ENCODE results near the gene GRIFIN.

GRIFIN gene

GRCh38 chr7:2465928-2466327 is 10.3 kb downstream of the GRIFIN start:
- Histone ChIP-seq H3K79me2 (ENCODE audit: insufficient read depth, low read depth) (no peaks in the 10 kb centered on the region), H3K4me2 (no peak overlapping the region), H2AFZ (ENCODE audit: low read depth) (no peak overlapping the region), H3K36me3 (ENCODE audit: insufficient read depth) (no peaks in the 10 kb centered on the region), H3K9ac (no peak overlapping the region), H3K27me3 (ENCODE audit: insufficient read depth, low read depth) (peaks cover 8% of the 10 kb centered on the region; the same call in 1 of the 2 replicates), H3K4me1 (ENCODE audit: low read depth, poor library complexity, severe bottlenecking) (peaks cover 4% of the 10 kb centered on the region), H4K20me1 (ENCODE audit: insufficient read depth) (no peaks in the 10 kb centered on the region), H3K27ac (no peak overlapping the region), H3K4me3 (IDR thresholded peaks at IDR 0.05; ENCODE audit: insufficient read depth, low read depth, low read length) (no peak overlapping the region)
- TF ChIP-seq CTCF (conservative IDR thresholded peaks at IDR 0.05; ENCODE audit: low read depth, low read length), result no peak

GRCh38 chr7:2462731-2463130 is 13.5 kb downstream of the GRIFIN start:
- no peaks in the 10 kb centered on the region for H3K36me3 ChIP-seq (ENCODE audit: insufficient read depth)
- H3K27ac ChIP-seq, result no peak overlapping the region
- no peaks in the 10 kb centered on the region for H4K20me1 ChIP-seq (ENCODE audit: insufficient read depth)
- H3K4me2 ChIP-seq, result no peak overlapping the region
- no peaks in the 10 kb centered on the region for H3K79me2 ChIP-seq (ENCODE audit: insufficient read depth, low read depth)
- no peak overlapping the region for H2AFZ ChIP-seq (ENCODE audit: low read depth)
- H3K4me3 ChIP-seq (IDR thresholded peaks at IDR 0.05; ENCODE audit: insufficient read depth, low read depth, low read length), result no peak overlapping the region
- no peaks in the 10 kb centered on the region for H3K27me3 ChIP-seq (ENCODE audit: insufficient read depth, low read depth)
- H3K4me1 ChIP-seq (ENCODE audit: low read depth, poor library complexity, severe bottlenecking), result no peaks in the 10 kb centered on the region
- no peak overlapping the region for H3K9ac ChIP-seq
- no peak for TF ChIP-seq CTCF (conservative IDR thresholded peaks at IDR 0.05; ENCODE audit: low read depth, low read length)

GRCh38 chr7:2461268-2462026 is 14.8 kb downstream of the GRIFIN start:
- H3K9ac ChIP-seq, result no peak overlapping the region
- H2AFZ ChIP-seq (ENCODE audit: low read depth), result no peak overlapping the region
- no peak overlapping the region for H3K27ac ChIP-seq
- no peaks in the 10 kb centered on the region for H3K79me2 ChIP-seq (ENCODE audit: insufficient read depth, low read depth)
- no peak overlapping the region for H3K4me2 ChIP-seq
- H3K4me1 ChIP-seq (ENCODE audit: low read depth, poor library complexity, severe bottlenecking), result no peaks in the 10 kb centered on the region
- H4K20me1 ChIP-seq (ENCODE audit: insufficient read depth), result no peaks in the 10 kb centered on the region
- H3K4me3 ChIP-seq (IDR thresholded peaks at IDR 0.05; ENCODE audit: insufficient read depth, low read depth, low read length), result no peak overlapping the region
- no peaks in the 10 kb centered on the region for H3K36me3 ChIP-seq (ENCODE audit: insufficient read depth)
- TF ChIP-seq CTCF (conservative IDR thresholded peaks at IDR 0.05; ENCODE audit: low read depth, low read length), result no peak
- H3K27me3 ChIP-seq (ENCODE audit: insufficient read depth, low read depth), result no peaks in the 10 kb centered on the region

GRCh38 chr7:2460641-2461040 is 15.6 kb downstream of the GRIFIN start:
- Histone ChIP-seq H3K27me3 (ENCODE audit: insufficient read depth, low read depth) (no peaks in the 10 kb centered on the region), H3K9ac (no peak overlapping the region), H2AFZ (ENCODE audit: low read depth) (no peak overlapping the region), H3K36me3 (ENCODE audit: insufficient read depth) (no peaks in the 10 kb centered on the region), H3K4me1 (ENCODE audit: low read depth, poor library complexity, severe bottlenecking) (peaks cover 3% of the 10 kb centered on the region), H3K4me2 (no peak overlapping the region), H3K79me2 (ENCODE audit: insufficient read depth, low read depth) (no peaks in the 10 kb centered on the region), H4K20me1 (ENCODE audit: insufficient read depth) (no peaks in the 10 kb centered on the region), H3K27ac (no peak overlapping the region), H3K4me3 (IDR thresholded peaks at IDR 0.05; ENCODE audit: insufficient read depth, low read depth, low read length) (no peak overlapping the region)
- TF ChIP-seq CTCF (conservative IDR thresholded peaks at IDR 0.05; ENCODE audit: low read depth, low read length), result no peak
